C4-2B (cell line): ENCODE results near the gene MEIOC.
A peak's percentile ranks its signal among the peaks of the same experiment; 100 is the strongest.

Experiments
- ZFX ChIP-seq: fragments of 450-650 bp; IDR thresholded peaks from 2 replicates; pipeline ENCODE4 v1.6.1; 2017
- TF ChIP-seq, protein P1 (sequence below): fragments of 450-650 bp; conservative IDR thresholded peaks from 2 replicates; pipeline ENCODE4 v1.5.1; 2017; ENCODE audit warnings: mild to moderate bottlenecking

DNA sequence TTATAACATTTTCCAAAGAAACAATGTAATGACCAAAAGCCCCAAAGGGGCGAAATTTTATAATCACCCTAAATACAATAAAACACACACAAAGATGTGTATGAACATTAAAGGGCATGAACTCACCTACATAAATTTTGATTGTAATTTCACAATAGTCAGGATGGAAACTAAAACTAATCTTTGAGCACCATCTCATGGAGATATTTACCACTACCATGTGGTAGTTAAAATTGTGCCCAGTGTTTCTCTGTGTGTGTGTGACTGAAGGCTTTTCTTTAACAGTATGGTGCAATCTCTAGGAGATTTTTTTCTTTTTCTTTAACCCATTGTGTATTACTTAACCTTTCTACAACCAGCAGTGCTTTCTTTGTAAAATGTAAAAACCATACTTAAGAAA is 19.7 kb upstream of the MEIOC start:
- TF ChIP-seq, protein P1, sequence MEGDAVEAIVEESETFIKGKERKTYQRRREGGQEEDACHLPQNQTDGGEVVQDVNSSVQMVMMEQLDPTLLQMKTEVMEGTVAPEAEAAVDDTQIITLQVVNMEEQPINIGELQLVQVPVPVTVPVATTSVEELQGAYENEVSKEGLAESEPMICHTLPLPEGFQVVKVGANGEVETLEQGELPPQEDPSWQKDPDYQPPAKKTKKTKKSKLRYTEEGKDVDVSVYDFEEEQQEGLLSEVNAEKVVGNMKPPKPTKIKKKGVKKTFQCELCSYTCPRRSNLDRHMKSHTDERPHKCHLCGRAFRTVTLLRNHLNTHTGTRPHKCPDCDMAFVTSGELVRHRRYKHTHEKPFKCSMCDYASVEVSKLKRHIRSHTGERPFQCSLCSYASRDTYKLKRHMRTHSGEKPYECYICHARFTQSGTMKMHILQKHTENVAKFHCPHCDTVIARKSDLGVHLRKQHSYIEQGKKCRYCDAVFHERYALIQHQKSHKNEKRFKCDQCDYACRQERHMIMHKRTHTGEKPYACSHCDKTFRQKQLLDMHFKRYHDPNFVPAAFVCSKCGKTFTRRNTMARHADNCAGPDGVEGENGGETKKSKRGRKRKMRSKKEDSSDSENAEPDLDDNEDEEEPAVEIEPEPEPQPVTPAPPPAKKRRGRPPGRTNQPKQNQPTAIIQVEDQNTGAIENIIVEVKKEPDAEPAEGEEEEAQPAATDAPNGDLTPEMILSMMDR: peak; percentile 20; the same call in 1 of the 2 replicates
- TF ChIP-seq ZFX: no peak
